NCI-H2107 treated with DMSO at 0.1 percent for 48 hours (cell line): ENCODE data around the gene PAX1.

Experiments
- DNase-seq: peaks from one replicate; lab custom pipeline; 2025; ENCODE audit not compliant: unreplicated experiment; lab: John Stamatoyannopoulos, UW

The PAX1 gene

DNA sequence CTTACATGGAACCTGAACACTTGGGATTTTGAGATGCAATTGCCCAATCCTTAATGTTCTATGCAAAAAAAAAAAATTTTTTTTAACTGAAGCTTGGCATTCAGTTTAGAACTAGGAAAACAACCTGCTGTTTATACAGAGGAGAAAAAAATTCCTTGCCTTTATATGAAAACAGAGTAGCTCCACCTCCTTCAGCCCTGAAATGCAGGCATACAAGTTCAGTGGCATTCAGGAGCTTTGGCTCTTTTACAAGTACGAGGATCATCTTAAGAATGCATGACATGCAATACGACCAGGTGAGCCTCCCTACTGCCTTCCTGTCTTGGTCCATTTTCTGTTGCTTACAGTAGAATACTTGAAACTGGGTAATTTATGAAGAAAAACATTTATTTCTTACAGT lies 20.4 kb downstream of the PAX1 start:
- no peak for DNase-seq

DNA sequence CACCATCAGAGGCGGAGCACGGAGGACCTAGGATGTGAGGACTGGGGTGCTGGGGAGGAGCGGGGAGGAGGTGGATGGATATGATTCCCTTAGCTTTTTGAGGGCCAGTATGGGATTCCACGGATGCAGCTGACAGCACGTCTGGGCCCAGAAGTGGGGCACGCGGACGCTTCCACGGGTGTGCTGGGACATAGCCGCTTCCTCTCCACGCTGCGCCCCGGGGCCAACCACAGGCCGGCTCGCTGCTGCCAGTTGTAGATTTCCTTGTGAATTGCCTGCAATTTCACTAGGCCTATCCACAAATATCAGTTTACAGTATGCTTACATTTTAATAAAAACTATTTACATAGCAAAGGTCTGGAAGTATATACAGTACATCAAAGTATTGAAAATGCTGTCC lies 23.9 kb downstream of the PAX1 start:
- DNase-seq: no peak

DNA sequence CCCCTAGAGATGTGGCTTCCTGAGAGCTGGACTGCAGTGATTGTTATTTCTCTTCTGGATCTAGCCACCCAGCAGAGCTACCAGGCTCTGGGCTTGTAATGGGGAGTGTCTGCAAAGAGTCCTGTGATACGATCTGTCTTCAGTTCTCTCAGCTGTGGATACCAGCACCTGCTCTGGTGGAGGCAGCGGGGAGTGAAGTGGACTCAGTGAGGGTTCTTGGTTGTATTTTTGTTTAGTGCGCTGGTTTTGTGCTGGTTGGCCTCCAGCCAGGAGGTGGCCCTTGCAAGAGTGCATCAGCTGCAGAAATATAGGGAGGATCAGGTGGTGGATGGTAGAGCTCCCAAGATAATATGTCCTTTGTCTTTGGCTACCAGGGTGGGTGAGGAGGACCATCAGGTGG lies 33.7 kb downstream of the PAX1 start:
- no peak for DNase-seq

DNA sequence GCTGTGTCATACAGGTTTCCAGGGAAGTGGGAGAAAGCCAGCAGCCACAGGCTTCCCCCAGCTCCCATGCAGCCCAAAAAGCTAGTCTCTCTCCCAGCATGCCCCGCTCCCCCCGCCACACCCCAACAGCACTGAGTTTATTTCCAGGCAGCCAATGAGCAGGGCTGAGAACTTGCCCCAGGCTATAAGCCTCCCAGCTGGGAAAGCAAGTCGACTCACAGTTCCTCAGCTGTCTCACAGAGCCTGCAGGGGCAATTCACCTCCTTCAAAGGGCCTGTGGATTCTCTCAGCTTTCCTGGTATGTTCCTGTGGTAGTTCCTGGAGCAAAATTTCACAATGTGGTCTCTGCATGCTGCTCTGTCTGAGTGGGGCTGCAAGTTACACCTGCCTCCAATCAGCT lies 34.2 kb downstream of the PAX1 start:
- no peak for DNase-seq

DNA sequence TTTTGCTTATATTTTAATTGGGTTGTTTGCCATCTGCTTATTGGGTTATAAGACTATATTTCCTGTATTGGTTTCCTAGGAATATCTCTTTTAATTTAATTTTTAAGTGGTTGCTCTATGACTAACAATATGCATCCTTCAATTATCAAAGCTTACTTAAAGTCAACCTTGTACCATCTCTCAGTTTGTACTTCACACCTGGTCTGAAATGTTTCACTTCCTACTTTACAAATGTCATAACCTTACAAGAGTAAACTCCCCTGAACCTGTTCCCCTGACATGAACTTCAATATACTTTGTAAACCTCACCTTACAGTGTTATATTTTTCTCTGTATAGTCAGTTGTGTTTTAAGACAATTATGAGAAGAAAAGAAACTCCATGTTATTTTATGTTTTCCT lies 35.8 kb downstream of the PAX1 start:
- no peak for DNase-seq

DNA sequence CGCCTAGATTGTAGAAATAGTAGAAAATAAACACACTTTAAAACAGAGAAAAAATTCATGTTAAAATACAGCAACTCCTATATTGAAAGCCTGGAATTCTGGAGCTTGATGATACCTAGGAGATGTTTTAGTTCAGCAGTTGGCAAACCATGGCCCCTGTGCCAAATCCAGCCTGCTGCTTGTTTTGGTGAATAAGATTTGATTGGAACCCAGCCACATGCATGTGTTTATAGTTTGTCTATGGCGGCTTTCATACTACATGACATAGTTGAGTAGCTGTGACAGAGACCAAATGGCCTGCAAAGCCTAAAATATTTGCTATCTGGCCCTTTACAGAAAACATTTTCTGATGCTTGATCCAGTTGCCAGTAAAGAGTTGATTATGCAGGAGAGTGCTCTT lies 57.2 kb downstream of the PAX1 start:
- DNase-seq: no peak

DNA sequence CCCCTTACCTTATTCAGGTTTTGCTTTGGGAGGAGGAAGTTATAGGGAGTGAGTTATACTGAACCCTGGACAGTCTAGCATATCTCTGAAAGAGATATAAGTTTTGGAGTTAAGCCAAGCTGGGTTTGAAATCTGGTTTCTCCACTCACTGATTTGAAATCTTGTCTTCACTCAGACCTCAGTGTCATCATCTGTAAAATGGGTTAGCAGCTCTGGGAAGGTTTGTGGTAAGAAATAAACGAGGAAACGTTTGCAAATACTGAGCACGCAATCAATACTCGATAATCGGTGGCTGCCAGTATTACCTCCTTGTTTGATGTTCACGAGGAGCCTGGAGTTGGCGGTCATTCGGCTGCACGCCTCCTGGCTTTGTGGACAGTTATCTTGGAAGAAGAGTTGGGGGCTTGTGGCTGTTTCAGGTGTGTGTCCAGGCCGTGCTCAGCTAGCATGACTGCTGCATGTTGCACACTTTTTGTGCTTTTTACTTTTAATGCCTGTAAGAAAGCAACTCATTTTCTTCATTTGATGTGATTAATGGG lies 61.8 kb downstream of the PAX1 start:
- no peak for DNase-seq

DNA sequence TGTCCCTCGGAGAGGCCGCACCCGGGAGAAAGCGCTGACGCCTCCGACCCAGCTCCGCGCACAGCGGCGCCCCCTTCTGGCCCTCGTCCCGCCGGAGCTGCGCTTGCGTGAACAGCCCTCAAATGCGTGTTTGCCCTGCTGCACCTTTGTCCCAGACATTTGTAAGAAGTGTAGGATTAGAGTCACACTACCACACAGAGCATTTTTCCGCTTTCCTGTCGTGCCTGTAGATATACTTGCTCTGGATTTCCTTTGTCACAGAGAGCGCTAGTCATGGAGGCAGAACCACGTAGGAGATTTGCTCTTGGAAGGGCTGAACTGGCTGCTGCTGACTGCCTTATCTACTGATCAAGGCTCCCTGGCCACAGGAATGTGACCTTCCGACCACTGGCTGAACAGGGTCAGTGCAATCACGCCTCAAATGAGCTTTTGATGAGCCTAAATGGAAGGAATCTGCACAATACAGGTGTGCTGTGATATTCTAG lies 62.3 kb downstream of the PAX1 start:
- no peak for DNase-seq
